Measurements from ENCODE around the gene CDK13.
"Not testable (repeated sequence)": the region's sequence is repeated elsewhere in the genome, so short reads cannot be mapped to it uniquely, and the experiment has no call there.

- not testable (repeated sequence) for TF ChIP-seq PTBP1 (IDR thresholded peaks at IDR 0.05; ENCODE audit: low read depth, low read length); ZNF584 (CRISPR knock-in tag; IDR thresholded peaks at IDR 0.05; ENCODE audit: low read depth); BACH1 (tag; IDR thresholded peaks at IDR 0.05); ZNF431 (CRISPR knock-in tag; IDR thresholded peaks at IDR 0.05); ZNF79 (CRISPR knock-in tag; IDR thresholded peaks at IDR 0.05; ENCODE audit: low read depth); ZNF644 (tag; IDR thresholded peaks at IDR 0.05; ENCODE audit: low read depth); BMI1 (IDR thresholded peaks at IDR 0.05; ENCODE audit: low read length)
Measured at GRCh38 chr7:40145596-40146130, 195.6 kb downstream of the CDK13 start.
